ENCODE measurements around the gene STAG2. TPM values are rescaled to one million over a fixed set of nuclear protein-coding genes. Genes with fewer than 3 reads are reported as not detected.

Gene STAG2
- total RNA-seq, 1 donor from 2014 or later = 57.6 TPM

GRCh38 chrX:123964156-123964834 lies 2.8 kb downstream of the STAG2 start:
- TF ChIP-seq CTCF (IDR thresholded peaks at IDR 0.05; ENCODE audit: unreplicated experiment) = no peak
- peaks cover 10% of the 10 kb centered on the region for H3K36me3 Mint-ChIP-seq (ENCODE audit: low read depth, unreplicated experiment)
- DNase-seq (ENCODE audit: low spot score) = no peak
- H3K27me3 Mint-ChIP-seq (ENCODE audit: unreplicated experiment) = peaks cover 2% of the 10 kb centered on the region
- H3K27ac Mint-ChIP-seq (ENCODE audit: unreplicated experiment) = peak overlapping the region; percentile 74
- H3K9me3 Mint-ChIP-seq (ENCODE audit: unreplicated experiment) = no peaks in the 10 kb centered on the region
- peak overlapping the region; percentile 97 for H3K4me3 Mint-ChIP-seq (ENCODE audit: unreplicated experiment)
- H3K4me1 Mint-ChIP-seq (ENCODE audit: unreplicated experiment) = peaks cover 8% of the 10 kb centered on the region

- TF ChIP-seq CTCF (IDR thresholded peaks at IDR 0.05; ENCODE audit: unreplicated experiment) = no peak
- Mint-ChIP-seq H3K27ac (ENCODE audit: unreplicated experiment) (no peak overlapping the region), H3K36me3 (ENCODE audit: low read depth, unreplicated experiment) (peaks cover 10% of the 10 kb centered on the region), H3K9me3 (ENCODE audit: unreplicated experiment) (no peaks in the 10 kb centered on the region), H3K4me1 (ENCODE audit: unreplicated experiment) (peaks cover 13% of the 10 kb centered on the region), H3K27me3 (ENCODE audit: unreplicated experiment) (no peaks in the 10 kb centered on the region), H3K4me3 (ENCODE audit: unreplicated experiment) (no peak overlapping the region)
- DNase-seq (ENCODE audit: low spot score) = no peak
Observed at GRCh38 chrX:123965712-123966111, 4.2 kb downstream of the STAG2 start.

GRCh38 chrX:123967497-123967896 lies 6.0 kb downstream of the STAG2 start:
- TF ChIP-seq CTCF (IDR thresholded peaks at IDR 0.05; ENCODE audit: unreplicated experiment) = no peak

GRCh38 chrX:123968383-123969050 lies 7.0 kb downstream of the STAG2 start:
- no peak for TF ChIP-seq CTCF (IDR thresholded peaks at IDR 0.05; ENCODE audit: unreplicated experiment)
- Mint-ChIP-seq H3K27ac (ENCODE audit: unreplicated experiment) (no peak overlapping the region), H3K4me1 (ENCODE audit: unreplicated experiment) (peaks cover 13% of the 10 kb centered on the region), H3K4me3 (ENCODE audit: unreplicated experiment) (no peak overlapping the region), H3K36me3 (ENCODE audit: low read depth, unreplicated experiment) (no peaks in the 10 kb centered on the region), H3K27me3 (ENCODE audit: unreplicated experiment) (no peaks in the 10 kb centered on the region), H3K9me3 (ENCODE audit: unreplicated experiment) (no peaks in the 10 kb centered on the region)
- no peak for DNase-seq (ENCODE audit: low spot score)

More at GRCh38 chrX:123967497-123967896, 6.0 kb downstream of the STAG2 start:
- no peak for DNase-seq (ENCODE audit: low spot score)
- H3K36me3 Mint-ChIP-seq (ENCODE audit: low read depth, unreplicated experiment) = peaks cover 5% of the 10 kb centered on the region
- no peaks in the 10 kb centered on the region for H3K9me3 Mint-ChIP-seq (ENCODE audit: unreplicated experiment)
- H3K4me1 Mint-ChIP-seq (ENCODE audit: unreplicated experiment) = peaks cover 13% of the 10 kb centered on the region
- H3K4me3 Mint-ChIP-seq (ENCODE audit: unreplicated experiment) = no peak overlapping the region
- H3K27ac Mint-ChIP-seq (ENCODE audit: unreplicated experiment) = no peak overlapping the region
- H3K27me3 Mint-ChIP-seq (ENCODE audit: unreplicated experiment) = no peaks in the 10 kb centered on the region

GRCh38 chrX:123971982-123972381 lies 10.5 kb downstream of the STAG2 start:
- Mint-ChIP-seq H3K4me3 (ENCODE audit: unreplicated experiment) (no peak overlapping the region), H3K27ac (ENCODE audit: unreplicated experiment) (no peak overlapping the region), H3K27me3 (ENCODE audit: unreplicated experiment) (no peaks in the 10 kb centered on the region), H3K4me1 (ENCODE audit: unreplicated experiment) (peaks cover 5% of the 10 kb centered on the region), H3K36me3 (ENCODE audit: low read depth, unreplicated experiment) (no peaks in the 10 kb centered on the region), H3K9me3 (ENCODE audit: unreplicated experiment) (no peaks in the 10 kb centered on the region)
- no peak for TF ChIP-seq CTCF (IDR thresholded peaks at IDR 0.05; ENCODE audit: unreplicated experiment)
- DNase-seq (ENCODE audit: low spot score) = no peak
